SK-N-SH (cell line): ENCODE results near the gene GDE1. TPM values are rescaled to one million over a fixed set of nuclear protein-coding genes. Genes with fewer than 3 reads are reported as not detected.

Experiments used
- CTCF ChIA-PET: fragments of 300-600, 350-600 bp; formaldehyde crosslinking; extraction: SDS; loops from one replicate; lab custom pipeline; 2021; lab: Yijun Ruan, JAX
- POLR2A ChIA-PET: fragments of 350-600 bp; sonication (Branson Sonifier 250); formaldehyde crosslinking; extraction: SDS; loops from one replicate; lab custom pipeline; 2020; ENCODE audit warnings: antibody characterized with exemption, inconsistent platforms; lab: Yijun Ruan, JAX
- DNase-seq: peaks from one replicate; pipeline ENCODE4 v3.0.0; 2012
- H2AFZ ChIP-seq: fragments of 200-600 bp; sonication (generic); 2 replicates; pipeline ENCODE4 v1.8.1; 2016; ENCODE audit warnings: antibody characterized with exemption, mild to moderate bottlenecking, low read depth
- H3F3A ChIP-seq: fragments of 200-600 bp; sonication (generic); replicated peaks from 2 replicates; pipeline ENCODE3; 2016; ENCODE audit warnings: antibody characterized with exemption, mild to moderate bottlenecking; ENCODE audit not compliant: insufficient read depth
- H3K27ac ChIP-seq, 2 experiments: fragments of 200-500 bp in 1 of 2; fragments of 200-600 bp in 1 of 2; sonication (Bioruptor generic) in 1 of 2; sonication (generic), shearing (Covaris generic) in 1 of 2; 2 replicates each; pipeline versions ENCODE4 v1.5.1 to v1.6.1; 2014 to 2016; ENCODE audit warnings: low read depth in 2 of 2, inconsistent platforms in 1 of 2, low read length in 1 of 2, mild to moderate bottlenecking in 1 of 2, mixed read lengths in 1 of 2
- H3K27me3 ChIP-seq: fragments of 200-600 bp; sonication (generic), shearing (Covaris generic); 2 replicates; pipeline ENCODE4 v1.6.1; 2016; ENCODE audit warnings: mixed run types; ENCODE audit not compliant: insufficient read depth
- H3K36me3 ChIP-seq, 2 experiments: fragments of 200-500 bp in 1 of 2; fragments of 200-600 bp in 1 of 2; sonication (Bioruptor generic) in 1 of 2; sonication (generic) in 1 of 2; replicated peaks in 1 of 2; 2 replicates each; pipeline versions ENCODE3 to v1.5.1; 2014 to 2016; ENCODE audit warnings: low read length in 1 of 2, mild to moderate bottlenecking in 1 of 2; ENCODE audit not compliant: insufficient read depth in 2 of 2, control insufficient read depth in 1 of 2
- H3K4me1 ChIP-seq, 2 experiments: fragments of 200-500 bp in 1 of 2; fragments of 200-600 bp in 1 of 2; sonication (Bioruptor generic) in 1 of 2; sonication (generic), shearing (Covaris generic) in 1 of 2; 2 replicates each; pipeline versions ENCODE4 v1.5.1 to v1.6.1; 2014 to 2016; ENCODE audit warnings: low read depth in 1 of 2, low read length in 1 of 2, mixed run types in 1 of 2; ENCODE audit not compliant: insufficient read depth in 2 of 2, control insufficient read depth in 1 of 2
- H3K4me2 ChIP-seq: fragments of 200-600 bp; sonication (generic), shearing (Covaris generic); 2 replicates; pipeline ENCODE4 v1.6.1; 2017; ENCODE audit warnings: mixed run types
- H3K4me3 ChIP-seq, 2 experiments: fragments of 200-500 bp in 1 of 2; fragments of 200-600 bp in 1 of 2; sonication (Bioruptor generic) in 1 of 2; sonication (generic), shearing (Covaris generic) in 1 of 2; 2 replicates each; pipeline versions ENCODE4 v1.5.1 to v1.8.1; 2014 to 2016; ENCODE audit warnings: low read depth in 2 of 2, inconsistent platforms in 1 of 2, low read length in 1 of 2, mild to moderate bottlenecking in 1 of 2, mixed read lengths in 1 of 2, moderate library complexity in 1 of 2
- H3K79me2 ChIP-seq: fragments of 200-600 bp; sonication (generic); 2 replicates; pipeline ENCODE4 v1.8.1; 2017; ENCODE audit warnings: mild to moderate bottlenecking; ENCODE audit not compliant: insufficient read depth
- H3K9ac ChIP-seq: fragments of 200-600 bp; sonication (generic); 2 replicates; pipeline ENCODE4 v1.6.1; 2017; ENCODE audit warnings: mixed run types
- H3K9me2 ChIP-seq: fragments of 200-600 bp; sonication (generic); 2 replicates; pipeline ENCODE4 v1.6.1; 2017; ENCODE audit warnings: mixed run types
- H3K9me3 ChIP-seq: fragments of 200-600 bp; sonication (generic); 2 replicates; pipeline ENCODE4 v1.6.1; 2017; ENCODE audit warnings: mixed run types, mild to moderate bottlenecking, moderate library complexity
- H4K20me1 ChIP-seq: fragments of 200-600 bp; sonication (generic); 2 replicates; pipeline ENCODE4 v1.6.1; 2017; ENCODE audit warnings: mild to moderate bottlenecking, mixed run types; ENCODE audit not compliant: insufficient read depth
- CTCF ChIP-seq: fragments of 200-600 bp; sonication (generic); IDR thresholded peaks from 2 replicates; pipeline ENCODE4 v1.6.1; 2017; ENCODE audit warnings: antibody characterized with exemption, mild to moderate bottlenecking, moderate library complexity
- EP300 ChIP-seq, 2 experiments: IDR thresholded peaks; 2 replicates each; pipeline versions ENCODE4 v1.4.0 to v1.6.1; 2012; ENCODE audit warnings: borderline replicate concordance in 1 of 2, low read depth in 1 of 2, low read length in 1 of 2
- FOSL2 ChIP-seq: IDR thresholded peaks from 2 replicates; pipeline ENCODE4 v1.4.0; 2012; ENCODE audit warnings: low read depth, mild to moderate bottlenecking, moderate library complexity, borderline replicate concordance
- GABPA ChIP-seq: IDR thresholded peaks from 2 replicates; pipeline ENCODE4 v1.4.0; 2012; ENCODE audit warnings: low read depth, mild to moderate bottlenecking
- GATA2 ChIP-seq: sonication (generic); formaldehyde crosslinking; IDR thresholded peaks from 2 replicates; pipeline ENCODE4 v1.5.0; 2020; ENCODE audit warnings: mild to moderate bottlenecking, missing genetic modification reagents
- JUND ChIP-seq: IDR thresholded peaks from 2 replicates; pipeline ENCODE4 v1.4.0; 2012
- NRF1 ChIP-seq: IDR thresholded peaks from 2 replicates; pipeline ENCODE4 v1.6.1; 2012; ENCODE audit warnings: low read depth, mild to moderate bottlenecking, low read length
- PBX3 ChIP-seq: IDR thresholded peaks from 2 replicates; pipeline ENCODE4; 2012
- RCOR1 ChIP-seq: fragments of 150-350 bp; IDR thresholded peaks from 2 replicates; pipeline ENCODE4 v1.6.1; 2017; ENCODE audit warnings: antibody characterized with exemption, low read length
- RFX5 ChIP-seq: IDR thresholded peaks from 2 replicates; pipeline ENCODE4 v1.6.1; 2012; ENCODE audit warnings: mild to moderate bottlenecking, improper control_type of control experiment, low read length
- TAF1 ChIP-seq: IDR thresholded peaks from 2 replicates; pipeline ENCODE4 v1.6.1; 2012; ENCODE audit warnings: low read depth, mild to moderate bottlenecking, low read length, moderate library complexity, borderline replicate concordance
- TCF12 ChIP-seq: IDR thresholded peaks from 2 replicates; pipeline ENCODE4 v1.4.0; 2012
- USF1 ChIP-seq: IDR thresholded peaks from 2 replicates; pipeline ENCODE4 v1.4.0; 2012; ENCODE audit warnings: low read depth, borderline replicate concordance
- YY1 ChIP-seq: IDR thresholded peaks from 2 replicates; pipeline ENCODE4 v1.4.0; 2012; ENCODE audit warnings: low read depth, mild to moderate bottlenecking
- WGBS: methylation state at CpG from one replicate; pipeline ENCODE4 v1.1.6; 2017; ENCODE audit warnings: low lambda C conversion rate; 5-methylcytosine and 5-hydroxymethylcytosine counted together
- polyA plus RNA-seq, 3 experiments: library from polyadenylated mRNA; depleted of rRNA; stranded (reverse); fragments of >200 nt; gene quantifications; 2 replicates each; pipeline ENCODE4 v1.2.3, GENCODE V29; 2012
- TF ChIP-seq, protein P1 (sequence below): IDR thresholded peaks from 2 replicates; pipeline ENCODE4 v1.4.0; 2012; ENCODE audit warnings: low read depth

GDE1 gene
- polyA plus RNA-seq, 1 of the 3 experiments (the other 2 are of a cell fraction) = 37.0 TPM

DNA sequence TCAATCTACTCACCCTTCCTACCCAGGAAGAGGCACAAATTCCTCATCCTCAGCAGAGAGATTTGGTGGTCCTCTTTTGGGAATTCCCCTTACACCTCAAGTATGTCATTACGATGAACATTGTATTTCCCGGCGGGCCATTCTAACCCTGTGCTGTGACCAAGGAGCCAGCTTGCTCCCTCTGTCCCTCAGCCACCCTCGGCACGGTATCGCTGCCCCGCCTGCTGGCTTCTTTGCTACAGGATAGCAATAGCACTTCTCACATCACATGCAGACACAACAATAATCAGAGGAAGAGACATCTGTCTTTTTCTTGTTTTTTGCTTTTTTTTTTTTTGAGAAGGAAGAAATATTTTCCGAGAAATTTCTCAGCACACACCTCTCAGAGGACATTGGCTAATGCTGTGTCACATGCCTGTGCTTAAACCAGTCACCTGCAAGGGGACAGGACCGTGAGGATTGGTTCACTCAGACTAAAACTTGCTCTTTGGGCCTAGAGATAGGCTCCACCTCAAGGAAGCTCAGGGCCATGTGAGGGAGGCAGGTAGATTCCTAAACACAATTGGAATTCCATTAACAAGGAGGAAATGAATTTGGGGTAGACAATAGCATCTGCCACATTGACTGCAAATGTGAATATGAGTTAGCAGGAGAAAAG lies 63.0 kb downstream of the GDE1 start:
- TF ChIP-seq JUND = no peak
- no peak for TF ChIP-seq CTCF
- TF ChIP-seq GABPA = no peak
- no peak for TF ChIP-seq RFX5
- no peak for TF ChIP-seq USF1
- no peak for TF ChIP-seq EP300 (IDR thresholded peaks at IDR 0.05; ENCODE audit: borderline replicate concordance in 1 of 2, low read depth in 1 of 2, low read length in 1 of 2)
- no peak for TF ChIP-seq TAF1
- no peak for TF ChIP-seq NRF1
- TF ChIP-seq, protein P1, sequence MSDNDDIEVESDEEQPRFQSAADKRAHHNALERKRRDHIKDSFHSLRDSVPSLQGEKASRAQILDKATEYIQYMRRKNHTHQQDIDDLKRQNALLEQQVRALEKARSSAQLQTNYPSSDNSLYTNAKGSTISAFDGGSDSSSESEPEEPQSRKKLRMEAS = no peak
- TF ChIP-seq RCOR1 = no peak
- TF ChIP-seq PBX3 = no peak
- no peak for TF ChIP-seq TCF12
- TF ChIP-seq GATA2 (CRISPR knock-in tag) = no peak
- TF ChIP-seq FOSL2 = no peak
- no peak for TF ChIP-seq YY1
- TF ChIP-seq, all 33 proteins: peak for 0
- Histone ChIP-seq H3K27me3 (no peaks in the 10 kb centered on the region), H3K36me3 (no peaks in the 10 kb centered on the region), H3K9ac (no peak overlapping the region), H3K4me1 (no peaks in the 10 kb centered on the region), H3F3A (no peaks in the 10 kb centered on the region), H3K9me3 (no peaks in the 10 kb centered on the region), H3K4me3 (no peak overlapping the region), H3K9me2 (no peaks in the 10 kb centered on the region), H2AFZ (no peak overlapping the region), H3K4me2 (no peak overlapping the region), H3K27ac (no peak overlapping the region), H3K79me2 (no peaks in the 10 kb centered on the region), H4K20me1 (no peaks in the 10 kb centered on the region)
- 54% methylated on average over 9 of the region's 9 CpGs for WGBS
- POLR2A ChIA-PET = no interaction called here
- CTCF ChIA-PET = no interaction called here
- no peak for DNase-seq

Other genes starting within 250 kb of the GDE1 start
- not detected in 2 replicates for gene CLEC19A, start 236.4 kb downstream of the GDE1 start, polyA plus RNA-seq (2012; rRNA removed)
- not detected in 2 replicates for gene TMC5, start 104.2 kb downstream of the GDE1 start, polyA plus RNA-seq (2012; rRNA removed)
- gene CCP110, start 1.8 kb upstream of the GDE1 start, polyA plus RNA-seq (2012; rRNA removed) = 5.4 and 7.0 TPM in 2 replicates
- gene VPS35L, start 33.6 kb upstream of the GDE1 start, polyA plus RNA-seq (2012; rRNA removed) = 24.8 and 35.3 TPM in 2 replicates
- gene KNOP1, start 196.1 kb upstream of the GDE1 start, polyA plus RNA-seq (2012; rRNA removed) = 10.6 and 13.2 TPM in 2 replicates
- gene IQCK, start 196.2 kb upstream of the GDE1 start, polyA plus RNA-seq (2012; rRNA removed) = 7.3 and 8.6 TPM in 2 replicates